GM21390 (cell line): Measurements from ENCODE around the gene ARTN.

Experiments
- ATAC-seq: cut with Tn5 transposase; IDR thresholded peaks from one replicate; pipeline ENCODE4 v1.9.1; 2021; ENCODE audit not compliant: unreplicated experiment

ARTN gene

GRCh38 chr1:43924516-43924915 lies 9.1 kb upstream of the ARTN start:
- no peak for ATAC-seq

GRCh38 chr1:43925846-43926245 lies 7.8 kb upstream of the ARTN start:
- no peak for ATAC-seq

DNA sequence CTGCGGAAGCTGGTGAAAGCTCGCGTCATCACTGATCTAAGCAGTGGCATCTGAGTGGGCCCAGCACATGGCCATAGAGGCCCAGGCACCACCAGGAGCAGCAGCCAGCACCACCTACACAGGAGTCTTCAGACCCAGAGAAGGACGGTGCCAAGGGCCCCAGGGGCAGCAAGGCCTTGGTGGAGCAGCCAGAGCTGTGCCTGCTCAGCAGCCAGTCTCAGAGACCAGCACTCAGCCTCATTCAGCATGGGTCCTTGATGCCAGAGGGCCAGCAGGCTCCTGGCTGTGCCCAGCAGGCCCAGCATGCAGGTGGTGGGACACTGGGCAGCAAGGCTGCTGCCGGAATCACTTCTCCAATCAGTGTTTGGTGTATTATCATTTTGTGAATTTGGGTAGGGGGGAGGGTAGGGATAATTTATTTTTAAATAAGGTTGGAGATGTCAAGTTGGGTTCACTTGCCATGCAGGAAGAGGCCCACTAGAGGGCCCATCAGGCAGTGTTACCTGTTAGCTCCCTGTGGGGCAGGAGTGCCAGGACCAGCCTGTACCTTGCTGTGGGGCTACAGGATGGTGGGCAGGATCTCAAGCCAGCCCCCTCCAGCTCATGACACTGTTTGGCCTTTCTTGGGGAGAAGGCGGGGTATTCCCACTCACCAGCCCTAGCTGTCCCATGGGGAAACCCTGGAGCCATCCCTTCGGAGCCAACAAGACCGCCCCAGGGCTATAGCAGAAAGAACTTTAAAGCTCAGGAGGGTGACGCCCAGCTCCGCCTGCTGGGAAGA lies 3.2 kb upstream of the ARTN start:
- ATAC-seq: no peak

DNA sequence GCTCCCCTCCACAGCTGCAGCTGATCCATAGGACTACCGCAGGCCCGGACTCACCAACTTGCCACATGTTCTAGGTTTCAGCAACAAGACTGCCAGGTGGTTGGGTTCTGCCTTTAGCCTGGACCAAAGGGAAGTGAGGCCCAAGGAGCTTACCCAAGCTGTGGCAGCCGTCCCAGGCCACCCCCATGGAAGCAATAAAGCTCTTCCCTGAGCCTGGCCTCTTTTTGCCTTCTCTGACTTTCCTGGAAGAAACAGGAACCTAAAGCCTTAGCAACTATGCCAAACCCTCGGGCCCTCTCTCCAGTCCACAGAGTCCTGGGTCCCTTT lies 2.7 kb upstream of the ARTN start:
- ATAC-seq: no peak

DNA sequence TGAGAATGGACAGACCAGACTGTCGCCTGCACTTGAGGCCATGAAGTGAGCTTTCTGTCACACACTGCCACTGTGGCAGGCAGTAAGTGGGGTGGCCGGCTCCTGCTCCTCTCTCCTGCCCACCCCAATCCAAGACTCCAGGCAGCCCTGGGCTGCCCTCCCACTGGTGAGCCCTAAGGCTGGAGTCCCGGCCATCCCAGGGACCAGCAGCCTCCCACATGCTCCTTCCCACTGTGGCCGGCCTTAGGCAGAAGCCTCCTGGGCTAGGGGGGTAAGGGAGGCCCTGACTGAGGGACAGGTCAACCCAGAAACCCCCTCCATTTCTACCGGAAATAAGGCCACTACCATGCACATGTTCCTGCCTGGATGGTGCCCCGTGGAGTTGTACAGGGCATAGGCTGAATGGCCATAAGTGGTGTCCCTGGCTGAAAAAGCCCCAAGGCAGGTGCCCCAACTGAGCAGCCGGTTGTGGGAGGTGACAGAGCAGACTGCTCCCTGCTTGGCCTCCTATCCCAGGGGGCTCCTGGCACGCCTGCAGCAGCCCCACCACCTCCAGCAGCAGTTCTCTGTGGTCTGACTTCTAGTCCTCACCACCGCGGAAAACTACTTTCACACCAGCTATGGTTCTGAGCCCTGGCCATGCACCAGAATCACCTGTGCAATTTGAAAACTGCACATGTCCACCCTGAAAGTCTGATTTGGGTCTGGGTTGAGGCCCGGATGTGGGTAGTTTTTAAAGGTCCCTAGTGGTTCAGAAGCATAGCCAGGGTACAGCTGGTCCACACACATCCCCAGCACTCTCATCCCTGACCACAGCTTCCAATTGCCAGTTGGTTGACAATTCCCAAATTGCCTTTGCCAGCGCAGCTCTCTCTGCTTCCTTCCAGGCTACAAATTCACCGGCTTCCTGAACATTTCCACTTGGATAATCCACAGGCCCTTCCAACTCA lies 1.6 kb upstream of the ARTN start:
- ATAC-seq: no peak

DNA sequence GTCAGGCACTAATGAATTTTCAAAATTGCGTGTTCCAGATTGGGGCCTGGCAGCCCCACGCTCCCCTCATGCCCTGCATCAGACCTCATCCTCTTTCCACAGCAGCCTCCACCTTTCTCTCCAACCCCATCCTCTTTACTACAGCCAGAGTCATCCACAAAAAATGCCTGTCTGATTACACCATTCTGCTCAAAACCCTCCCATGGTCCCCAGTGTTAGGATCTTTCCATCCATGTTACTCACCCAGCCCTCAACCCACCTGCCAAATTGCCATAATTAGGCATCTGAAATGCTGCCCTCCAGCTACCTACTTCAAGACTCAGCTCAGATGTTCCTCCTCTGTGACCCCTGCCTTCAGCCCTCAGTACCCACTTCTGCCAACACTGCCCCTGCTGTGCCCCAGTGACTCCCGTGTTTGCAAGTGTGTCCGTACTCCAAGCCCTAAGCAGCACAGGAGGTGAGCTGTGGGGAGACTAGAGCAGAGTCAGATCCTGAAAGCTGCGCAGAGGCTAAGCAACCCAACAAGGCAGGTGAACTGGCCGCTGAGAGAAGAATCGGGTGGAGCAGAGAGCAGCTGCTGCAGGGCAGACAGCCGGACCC lies 715 bp upstream of the ARTN start:
- ATAC-seq: no peak

- no peak for ATAC-seq
Observed at GRCh38 chr1:43934101-43934985, 742 bp downstream of the ARTN start.

- ATAC-seq: no peak
Observed at GRCh38 chr1:43934986-43935324, 1.4 kb downstream of the ARTN start.

DNA sequence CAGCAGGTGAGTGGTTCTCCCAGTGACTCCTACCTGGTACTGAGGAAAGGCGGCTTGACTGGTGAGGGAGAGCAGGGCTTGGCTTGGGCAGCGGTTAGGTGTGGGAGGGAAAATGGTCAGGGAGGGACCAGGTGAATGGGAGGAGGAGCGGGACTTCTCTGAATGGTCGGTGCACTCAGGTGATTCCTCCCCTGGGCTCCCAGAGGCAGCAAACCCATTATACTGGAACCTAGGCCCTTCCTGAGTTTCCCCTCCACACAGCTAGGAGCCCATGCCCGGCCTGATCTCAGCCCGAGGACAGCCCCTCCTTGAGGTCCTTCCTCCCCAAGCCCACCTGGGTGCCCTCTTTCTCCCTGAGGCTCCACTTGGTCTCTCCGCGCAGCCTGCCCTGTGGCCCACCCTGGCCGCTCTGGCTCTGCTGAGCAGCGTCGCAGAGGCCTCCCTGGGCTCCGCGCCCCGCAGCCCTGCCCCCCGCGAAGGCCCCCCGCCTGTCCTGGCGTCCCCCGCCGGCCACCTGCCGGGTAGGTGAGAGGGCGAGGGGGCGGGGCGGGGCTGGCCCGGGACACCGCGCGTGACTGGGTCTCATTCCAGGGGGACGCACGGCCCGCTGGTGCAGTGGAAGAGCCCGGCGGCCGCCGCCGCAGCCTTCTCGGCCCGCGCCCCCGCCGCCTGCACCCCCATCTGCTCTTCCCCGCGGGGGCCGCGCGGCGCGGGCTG lies 2.3 kb downstream of the ARTN start:
- no peak for ATAC-seq

GRCh38 chr1:43936431-43937151 lies 3.0 kb downstream of the ARTN start:
- ATAC-seq: no peak

DNA sequence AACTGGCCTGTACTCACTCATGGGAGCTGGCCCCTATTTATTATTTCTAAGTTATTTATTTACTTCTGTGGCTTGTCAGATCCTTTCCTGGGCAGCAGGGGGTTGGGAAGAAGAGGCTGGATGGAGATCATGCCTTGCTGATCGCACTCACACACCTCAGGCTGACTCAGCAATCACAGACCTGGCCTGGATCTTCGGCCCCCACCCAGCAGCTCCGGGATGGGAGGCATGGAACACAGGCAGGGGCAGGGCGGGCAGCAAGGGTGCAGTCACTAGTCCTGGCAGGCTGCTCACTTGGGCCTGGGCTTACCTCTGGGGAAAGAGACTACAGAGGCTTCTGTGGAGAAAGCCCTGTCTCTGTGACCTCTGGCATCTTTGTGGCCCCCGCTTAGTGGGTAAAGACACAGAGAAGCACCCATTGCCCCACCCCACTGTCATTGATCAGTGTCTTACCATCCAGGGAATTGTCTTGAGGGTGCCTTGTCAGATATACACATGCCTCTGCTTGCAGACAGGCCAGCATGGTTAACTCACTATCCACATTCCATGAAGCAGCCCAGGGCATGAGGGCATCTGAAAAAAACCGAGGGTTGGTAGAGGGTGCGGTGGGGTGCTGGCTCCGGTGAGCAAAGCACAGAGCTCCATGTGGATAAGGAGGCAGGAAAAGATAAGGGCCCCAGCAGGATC lies 3.7 kb downstream of the ARTN start:
- ATAC-seq: no peak

GRCh38 chr1:43938383-43938782 lies 4.8 kb downstream of the ARTN start:
- no peak for ATAC-seq

DNA sequence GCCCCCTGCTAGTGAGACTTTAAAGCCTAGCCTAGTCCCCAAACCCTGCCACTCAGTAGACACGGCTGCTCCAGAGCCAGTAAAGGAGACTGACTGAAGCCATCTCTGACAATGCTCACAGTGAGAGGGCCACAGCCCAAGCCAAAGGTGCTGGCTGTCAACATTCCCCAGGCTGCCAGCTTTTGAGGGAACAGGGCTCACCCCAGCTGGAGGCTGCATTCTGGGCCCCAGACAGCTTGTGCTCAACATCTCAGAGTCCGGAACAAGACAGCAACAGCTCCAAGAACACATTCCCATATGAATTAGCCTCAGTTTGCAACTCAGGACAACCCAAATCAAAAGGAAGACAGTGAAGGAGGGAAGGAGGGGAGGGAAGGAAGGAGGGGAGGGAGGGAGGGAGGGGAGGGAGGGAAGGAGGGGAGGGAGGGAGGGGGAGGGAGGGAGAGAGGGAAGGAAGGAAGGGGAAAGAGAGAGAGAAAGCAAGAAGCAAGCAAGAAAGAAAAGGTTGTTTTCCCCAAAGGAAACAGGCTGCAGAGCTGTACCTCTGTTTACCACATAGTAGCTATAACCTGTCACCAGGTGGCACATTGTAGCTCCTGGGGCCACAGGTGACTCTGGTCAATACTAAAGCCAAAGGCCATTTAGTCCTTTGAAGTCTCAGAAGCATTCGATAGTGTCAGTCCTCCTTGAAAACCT lies 5.4 kb downstream of the ARTN start:
- no peak for ATAC-seq

- no peak for ATAC-seq
Observed at GRCh38 chr1:43942411-43942810, 8.8 kb downstream of the ARTN start.

DNA sequence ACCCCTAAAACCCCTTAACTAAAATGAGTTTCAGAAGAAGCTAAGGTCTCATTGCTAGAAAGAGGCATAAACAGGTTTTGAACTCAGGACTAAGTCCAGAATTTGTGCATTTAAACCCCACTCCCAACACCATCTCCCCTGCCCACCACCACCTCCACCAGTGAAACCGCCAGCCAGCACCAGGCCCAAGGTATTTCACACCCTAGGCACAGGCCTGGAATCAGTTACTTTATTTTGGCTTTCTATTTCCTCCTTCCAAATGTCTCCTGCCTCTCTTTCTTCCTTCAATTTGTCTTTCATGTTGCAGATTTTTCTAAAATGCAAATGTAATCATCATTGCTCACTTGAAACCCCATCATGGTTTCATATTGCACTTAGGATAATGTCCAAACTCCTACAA lies 11.3 kb downstream of the ARTN start:
- ATAC-seq: no peak

- no peak for ATAC-seq
Observed at GRCh38 chr1:43945674-43946235, 12.2 kb downstream of the ARTN start.

DNA sequence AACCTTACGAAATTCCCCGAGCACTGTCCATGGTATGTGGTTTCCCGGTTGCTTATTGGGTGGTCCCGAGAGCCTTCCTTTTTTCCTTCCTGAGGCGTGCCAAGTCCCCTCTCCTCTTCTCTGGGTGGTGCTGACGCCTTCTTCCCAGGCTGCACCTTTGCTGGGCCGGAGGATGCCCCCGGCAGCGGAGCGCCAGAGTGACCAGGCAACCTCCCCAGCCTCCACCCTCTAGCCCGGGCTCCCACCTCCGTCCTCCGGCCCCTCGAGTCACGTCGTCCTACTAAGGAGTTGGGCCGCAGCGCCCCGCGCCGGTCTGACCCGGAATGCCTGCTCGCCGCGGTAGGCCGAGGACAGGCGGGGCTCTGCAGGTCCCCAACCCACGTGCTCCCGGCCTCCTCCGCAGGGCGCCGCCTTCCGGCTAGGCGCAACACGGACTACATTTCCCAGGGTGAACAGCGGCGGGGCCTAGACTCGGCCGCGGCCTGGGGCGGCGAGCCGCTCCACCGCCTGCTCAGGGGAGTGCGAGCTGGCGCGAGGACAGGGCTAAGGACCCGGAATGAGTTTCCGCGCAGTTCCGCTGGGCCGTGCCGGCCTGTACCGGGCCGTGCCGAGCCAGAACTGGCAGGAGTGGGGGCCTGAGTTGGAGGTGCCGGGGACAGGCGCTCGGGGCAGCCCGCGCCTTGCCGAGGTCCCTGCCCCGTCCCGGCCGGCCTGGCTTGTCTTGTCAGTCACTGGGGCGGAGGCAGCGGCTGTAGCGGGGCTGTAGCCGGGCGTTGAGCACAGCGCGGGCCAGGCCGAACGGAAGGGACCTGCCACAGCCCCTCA lies 12.8 kb downstream of the ARTN start, which contains the start of gene IPO13:
Gene IPO13 (plus strand): TSS at position 715 of the 825 bp plus-strand sequence. CDS start 651 bp downstream, outside the sequence.
- peak; percentile 93 for ATAC-seq
